GM18505 (cell line): ENCODE measurements around the gene ZNF554.
"Not testable (repeated sequence)": the region's sequence is repeated elsewhere in the genome, so short reads cannot be mapped to it uniquely, and the experiment has no call there.

Source experiments
- ATAC-seq: cut with Tn5 transposase; IDR thresholded peaks from one replicate; pipeline ENCODE4 v1.9.1; 2021; ENCODE audit not compliant: unreplicated experiment
- POLR2A ChIP-seq: IDR thresholded peaks from 4 replicates; pipeline ENCODE4 v1.6.1; 2011; ENCODE audit warnings: borderline replicate concordance; ENCODE audit not compliant: insufficient read depth, insufficient read length; ENCODE audit errors: extremely low read depth

ZNF554 gene

GRCh38 chr19:2867025-2867991 lies 47.6 kb downstream of the ZNF554 start, which contains the start of gene ZNF556:
TSS of gene ZNF556 (plus strand) at chr19:2867335. CDS start at chr19:2867422, 87 bp downstream.
- no peak for TF ChIP-seq POLR2A
- ATAC-seq = no peak

DNA sequence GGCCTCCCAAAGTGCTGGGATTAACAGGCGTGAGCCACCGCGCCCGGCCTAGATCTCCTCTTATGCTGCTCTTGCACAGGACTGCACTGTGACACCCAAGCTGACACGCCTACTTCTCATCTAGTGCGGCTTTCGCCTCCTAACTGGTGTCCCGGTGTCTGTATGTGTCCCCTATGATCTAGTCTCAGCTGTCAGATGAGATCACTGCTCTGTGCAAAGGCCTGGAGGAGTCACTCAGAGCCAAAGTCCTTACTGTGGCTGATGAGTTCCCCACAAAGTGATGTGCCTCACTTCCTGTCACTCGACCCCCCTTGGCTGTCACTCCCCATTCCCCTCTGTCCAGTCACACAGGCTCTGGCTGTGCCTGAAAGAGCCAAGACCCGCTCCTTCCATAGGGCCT lies 50.0 kb downstream of the ZNF554 start:
- no peak for ATAC-seq
- TF ChIP-seq POLR2A = no peak

GRCh38 chr19:2872175-2872574 lies 52.5 kb downstream of the ZNF554 start:
- ATAC-seq = not testable (repeated sequence)

- no peak for TF ChIP-seq POLR2A
- ATAC-seq = no peak
Observed at GRCh38 chr19:2877398-2878331, 58.0 kb downstream of the ZNF554 start.

GRCh38 chr19:2883686-2884439 lies 64.2 kb downstream of the ZNF554 start:
- ATAC-seq = no peak
- no peak for TF ChIP-seq POLR2A

GRCh38 chr19:2885736-2886135 lies 66.1 kb downstream of the ZNF554 start:
- TF ChIP-seq POLR2A = no peak
- ATAC-seq = no peak
